ENCODE results near the gene RERE.

Gene RERE

DNA sequence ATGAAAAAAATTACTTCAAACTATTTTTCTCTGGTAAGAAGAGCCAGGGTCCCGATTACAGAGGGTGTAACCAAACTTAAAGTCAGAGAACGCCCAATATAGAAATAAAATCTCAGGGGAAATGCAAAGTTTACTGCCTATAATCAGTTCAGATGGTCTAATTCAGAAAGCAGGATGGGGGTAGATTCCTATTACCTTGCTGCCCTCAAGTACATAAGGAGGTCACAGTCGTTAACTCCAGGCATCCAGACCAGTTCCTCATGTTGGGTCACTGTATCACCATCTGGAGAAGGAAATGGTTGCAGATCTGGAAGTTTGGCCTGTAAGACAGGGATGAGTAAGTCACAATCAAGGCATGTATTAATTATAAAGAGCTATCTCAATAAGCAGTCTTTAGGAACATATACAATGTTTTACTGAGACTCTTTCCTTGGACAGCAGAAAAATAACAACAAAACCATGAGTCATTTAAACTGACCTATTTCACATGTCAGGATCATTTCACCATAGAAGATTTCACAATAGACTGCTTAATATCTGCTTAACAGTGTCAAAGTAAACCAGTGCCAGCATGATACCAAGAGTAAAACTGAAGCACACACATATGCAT lies 320.1 kb downstream of the RERE start:
- DNase-seq: no peak

DNA sequence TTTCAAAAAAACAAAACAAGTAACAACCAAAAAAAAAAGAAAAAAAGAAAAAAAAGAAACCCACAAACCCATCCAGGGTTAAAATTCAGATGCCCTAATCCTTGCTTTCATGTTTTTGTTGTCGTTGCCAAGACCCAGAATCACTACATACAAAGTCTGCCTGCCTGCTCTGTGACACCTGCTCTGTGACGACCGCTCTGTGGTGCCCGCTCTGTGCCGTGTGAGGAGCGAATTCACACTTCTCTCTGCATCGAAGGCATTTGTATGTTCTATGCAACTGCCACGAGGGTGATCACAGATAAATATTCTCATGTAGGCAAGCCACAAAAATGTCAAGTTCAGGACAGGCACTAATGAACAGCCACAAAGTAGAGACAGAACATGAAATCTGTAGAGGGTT lies 321.0 kb downstream of the RERE start:
- DNase-seq: no peak

GRCh38 chr1:8495928-8496401 lies 321.5 kb downstream of the RERE start:
- no peak for DNase-seq

GRCh38 chr1:8494681-8495080 lies 322.8 kb downstream of the RERE start:
- DNase-seq: no peak

DNA sequence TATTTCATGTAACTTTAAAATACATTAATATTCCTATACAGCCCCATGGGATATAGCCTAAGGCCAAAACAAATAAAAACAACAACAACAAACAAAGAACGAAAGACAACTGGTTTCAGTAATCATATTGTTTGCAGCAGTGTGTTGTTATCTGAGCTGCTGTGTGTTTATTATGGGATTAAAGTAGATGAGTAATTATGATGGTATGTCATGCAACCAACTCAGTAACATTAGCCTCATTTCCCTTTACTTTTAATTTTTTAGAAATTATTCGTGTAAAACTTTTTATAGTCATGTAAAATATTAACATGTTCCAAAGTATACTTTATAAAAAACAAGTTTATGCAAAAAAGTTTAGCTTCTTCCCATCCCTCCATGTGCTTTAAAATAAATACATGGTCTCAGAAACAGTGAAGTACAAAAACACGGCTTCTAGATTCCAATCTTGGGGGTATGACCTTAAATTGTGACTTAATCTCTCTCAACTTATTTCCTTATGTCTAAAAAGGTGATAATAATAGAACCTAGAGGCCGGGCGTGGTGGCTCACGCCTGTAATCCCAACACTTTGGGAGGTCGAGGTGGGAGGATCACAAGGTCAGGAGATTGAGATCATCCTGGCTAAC lies 323.4 kb downstream of the RERE start:
- DNase-seq: no peak

- DNase-seq: no peak
Observed at GRCh38 chr1:8487249-8487648, 330.2 kb downstream of the RERE start.

GRCh38 chr1:8486047-8486446 lies 331.4 kb downstream of the RERE start:
- DNase-seq: no peak

- DNase-seq: no peak
Observed at GRCh38 chr1:8483586-8483985, 333.9 kb downstream of the RERE start.

DNA sequence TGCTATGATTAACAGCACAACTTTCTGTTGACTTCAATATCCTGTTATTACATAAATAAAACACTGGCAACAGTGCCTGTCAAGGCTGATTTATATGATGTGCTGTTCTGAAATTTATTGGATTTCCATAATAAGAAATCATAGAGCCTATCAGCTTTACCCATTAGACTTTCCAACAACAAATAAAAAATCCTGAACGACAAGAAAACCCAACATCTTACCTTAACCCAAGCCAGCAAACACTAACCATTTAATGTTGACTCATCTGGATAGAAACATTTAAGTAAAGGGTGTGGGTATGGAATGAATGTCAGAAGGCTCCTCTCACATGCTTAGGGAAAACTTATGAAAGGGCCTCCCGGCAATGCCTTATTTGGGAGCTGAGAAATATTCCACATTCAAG lies 334.5 kb downstream of the RERE start:
- no peak for DNase-seq

DNA sequence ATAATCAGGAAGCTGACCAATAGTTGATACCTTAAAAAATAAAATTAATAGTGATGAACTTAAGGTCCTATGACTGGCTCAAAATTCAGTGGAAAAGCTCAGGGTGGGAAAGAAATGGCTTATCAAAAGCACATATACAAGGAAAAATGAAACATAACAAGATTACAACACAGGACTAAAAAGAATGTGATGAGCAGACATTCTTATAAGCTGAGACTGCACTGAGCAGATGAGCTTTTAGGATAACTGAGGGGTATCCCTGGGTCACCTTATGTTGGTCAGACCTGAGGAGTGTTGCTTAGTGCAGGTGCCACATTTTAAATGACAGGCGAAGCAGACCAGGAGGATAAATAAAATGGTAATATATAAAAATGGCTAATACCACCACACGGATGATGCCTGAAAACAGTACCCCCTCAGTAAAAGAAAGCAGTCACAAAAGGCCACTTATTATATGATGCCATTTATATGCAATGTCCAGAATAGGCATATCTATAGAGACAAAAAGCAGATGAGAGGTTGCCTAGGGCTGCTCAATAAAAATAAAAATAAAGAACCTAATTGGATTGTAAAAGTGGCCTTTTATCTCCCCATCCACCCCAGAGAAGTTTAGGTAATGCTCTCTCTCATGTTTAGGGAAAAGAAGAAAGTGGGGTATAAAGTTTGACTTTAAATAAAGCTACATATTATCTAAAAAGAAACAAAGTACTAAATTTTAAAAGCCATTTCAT lies 335.6 kb downstream of the RERE start:
- no peak for DNase-seq

DNA sequence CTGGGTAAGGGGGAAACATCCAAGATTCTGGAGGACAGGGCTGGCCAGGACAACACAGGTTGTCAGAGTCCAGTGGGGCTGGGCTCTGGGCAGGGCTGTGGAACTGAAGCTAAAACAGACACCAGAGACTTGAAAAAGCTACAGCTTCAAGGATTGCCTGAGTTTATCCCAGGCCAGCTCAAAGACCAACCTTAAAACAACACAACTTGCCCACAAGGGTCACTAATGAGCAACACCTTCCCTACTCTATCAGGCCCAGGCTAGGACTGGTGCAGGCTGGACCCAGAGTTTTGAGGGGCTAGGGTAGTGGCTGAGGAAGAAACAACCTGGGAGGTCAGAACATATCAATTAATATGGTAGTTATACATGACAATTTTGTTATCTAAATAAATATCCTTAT lies 338.9 kb downstream of the RERE start:
- DNase-seq: no peak

GRCh38 chr1:8477983-8478362 lies 339.5 kb downstream of the RERE start:
- no peak for DNase-seq

- DNase-seq: no peak
Observed at GRCh38 chr1:8477166-8477982, 340.1 kb downstream of the RERE start.

GRCh38 chr1:8476006-8476405 lies 341.4 kb downstream of the RERE start:
- no peak for DNase-seq

GRCh38 chr1:8474369-8474768 lies 343.1 kb downstream of the RERE start:
- no peak for DNase-seq

- no peak for DNase-seq
Observed at GRCh38 chr1:8473891-8474300, 343.5 kb downstream of the RERE start.

DNA sequence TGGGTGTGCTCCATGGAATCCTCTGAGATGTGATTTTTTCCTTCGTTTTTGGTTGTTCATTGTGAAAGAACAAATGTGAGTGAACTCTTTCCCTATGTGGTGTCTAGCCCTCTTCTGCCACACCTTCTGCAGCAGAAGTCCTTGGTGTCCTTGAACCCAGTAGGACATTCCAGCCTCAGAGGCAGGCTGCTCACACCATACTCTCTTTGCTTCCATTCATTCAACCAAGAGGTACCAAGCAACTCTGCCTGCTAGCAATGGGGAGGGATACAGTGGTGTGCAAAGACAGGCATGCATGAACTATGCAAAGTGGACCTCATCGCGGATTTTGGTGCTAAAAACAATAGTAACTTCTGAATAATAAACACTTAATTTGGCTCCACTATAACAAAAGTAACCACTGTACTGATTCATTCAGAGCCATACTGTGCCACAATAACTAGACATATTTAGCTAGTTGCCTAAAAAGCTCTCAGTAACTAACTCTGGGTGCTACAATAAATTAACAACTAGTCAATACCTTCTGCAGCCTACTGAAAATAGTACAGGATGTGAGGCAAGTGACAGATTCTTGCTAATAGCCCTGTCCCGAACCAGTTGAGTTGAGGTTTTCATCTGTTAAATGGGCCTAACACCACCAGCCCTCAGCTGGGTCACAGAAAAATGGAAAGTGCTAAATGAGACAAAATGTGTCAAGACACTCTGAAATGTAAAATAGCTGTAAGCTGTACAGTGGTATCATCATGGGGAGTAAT lies 344.1 kb downstream of the RERE start:
- DNase-seq: no peak

GRCh38 chr1:8472668-8473067 lies 344.8 kb downstream of the RERE start:
- DNase-seq: no peak

- DNase-seq: no peak
Observed at GRCh38 chr1:8471451-8471850, 346.0 kb downstream of the RERE start.

- no peak for DNase-seq
Observed at GRCh38 chr1:8468751-8469150, 348.7 kb downstream of the RERE start.

DNA sequence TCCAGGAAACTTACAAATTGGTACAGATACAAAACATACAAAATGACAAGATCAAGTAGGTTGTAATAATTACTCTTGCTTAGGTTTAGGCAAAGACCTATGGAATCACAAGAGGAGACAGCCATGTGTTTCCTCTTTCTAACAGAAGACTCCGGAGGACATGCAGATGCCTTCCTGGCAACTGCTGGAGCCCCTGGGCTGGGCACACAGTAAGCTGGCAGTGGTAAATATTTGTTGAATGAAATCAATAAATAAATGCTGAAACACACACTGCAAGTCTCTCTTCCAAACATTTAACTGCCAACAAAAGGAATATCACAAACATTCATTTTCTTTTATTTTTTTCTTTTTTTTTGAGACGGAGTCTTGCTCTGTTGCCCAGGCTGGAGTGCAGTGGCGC lies 350.1 kb downstream of the RERE start:
- DNase-seq: no peak

- no peak for DNase-seq
Observed at GRCh38 chr1:8465692-8466091, 351.7 kb downstream of the RERE start.

- no peak for DNase-seq
Observed at GRCh38 chr1:8465013-8465412, 352.4 kb downstream of the RERE start.
